Transverse colon (tissue), 4 donors: ENCODE results near the gene JSRP1. TPM values are rescaled to one million over a fixed set of nuclear protein-coding genes. Genes with fewer than 3 reads are reported as not detected.
A peak's percentile ranks its signal among the peaks of the same experiment; 100 is the strongest.

ENCODE experiments used
- DNase-seq: peaks from one replicate; pipeline ENCODE4 v3.0.0-alpha.2; 2019
- H3K27ac ChIP-seq, 4 donors: fragments of 200-600 bp; sonication (generic); 2 replicates each; pipeline ENCODE4 v1.5.1; 2016 to 2018; ENCODE audit warnings: inconsistent platforms in 4 of 4
- H3K27me3 ChIP-seq: fragments of 200-600 bp; sonication (generic); 2 replicates; pipeline ENCODE4 v1.5.1; 2017; ENCODE audit warnings: inconsistent platforms
- H3K36me3 ChIP-seq, 4 donors: fragments of 200-600 bp; sonication (generic); 2 replicates each; pipeline ENCODE4 v1.5.1; 2017 to 2019; ENCODE audit warnings: inconsistent platforms in 4 of 4
- H3K4me1 ChIP-seq, 4 donors: fragments of 200-600 bp; sonication (generic); 2 replicates each; pipeline ENCODE4 v1.5.1; 2017 to 2020; ENCODE audit warnings: inconsistent platforms in 4 of 4
- H3K4me3 ChIP-seq, 4 donors: fragments of 200-600 bp; sonication (generic); 1 replicate in 1 of 4; 2 replicates in 3 of 4; pipeline versions ENCODE4 v1.5.1 to v1.6.1; 2017 to 2019; ENCODE audit warnings: inconsistent platforms in 4 of 4
- H3K9me3 ChIP-seq, 2 donors: fragments of 200-600 bp; sonication (generic); 2 replicates each; pipeline ENCODE4 v1.5.1; 2017 to 2019; ENCODE audit warnings: inconsistent platforms in 2 of 2
- EP300 ChIP-seq: sonication (generic); formaldehyde crosslinking; IDR thresholded peaks from one replicate; pipeline ENCODE4 v1.6.1; 2017; ENCODE audit warnings: antibody characterized with exemption, low read depth
- POLR2A ChIP-seq: fragments of 450-650 bp; IDR thresholded peaks from one replicate; pipeline ENCODE4 v1.6.1; 2016; ENCODE audit warnings: antibody characterized with exemption, mild to moderate bottlenecking, moderate library complexity
- POLR2AphosphoS5 ChIP-seq, 3 donors: sonication (generic); formaldehyde crosslinking; IDR thresholded peaks; one replicate each; pipeline ENCODE4 v1.6.1; 2016; ENCODE audit warnings: antibody characterized with exemption in 3 of 3
- WGBS, 2 donors: methylation state at CpG; one replicate each; pipeline ENCODE4 v1.1.5; 2018; ENCODE audit warnings: low coverage in 1 of 2; 5-methylcytosine and 5-hydroxymethylcytosine counted together
- in situ Hi-C, 4 donors: fragments of 200-750 bp; cut with MboI; loops; one replicate each; pipeline versions ENCODE4 v1.15.0 to v1.15.1; 2017; ENCODE audit warnings: low sequenced_read_pairs in 3 of 4, low pct_ligation_motif_present in 1 of 4, low pct_unique_long_range_greater_than_20kb in 1 of 4
- intact Hi-C: fragments of 100-400 bp; cut with DNase I; formaldehyde crosslinking; loops from one replicate; pipeline ENCODE4 v1.15.1; 2023; ENCODE audit warnings: low total_unique reads
- total RNA-seq, 4 donors: library from RNA; depleted of rRNA; stranded (reverse); fragments of >200 nt; gene quantifications; one replicate each; pipeline ENCODE4 v1.1.0, GENCODE V29; 2016
- TF ChIP-seq, protein P1 (sequence below), 5 experiments: fragments of 200-600 bp in 3 of 5; fragments of 450-650 bp in 2 of 5; sonication (generic) in 3 of 5; IDR thresholded peaks; 1 replicate in 2 of 5; 2 replicates in 3 of 5; pipeline ENCODE4 v1.5.1; 2016 to 2017; ENCODE audit warnings: antibody characterized with exemption in 5 of 5, inconsistent platforms in 3 of 5, mild to moderate bottlenecking in 2 of 5, moderate library complexity in 1 of 5

JSRP1 gene
- total RNA-seq, 4 donors from 2014 or later: 5.6 TPM; not detected in 3

DNA sequence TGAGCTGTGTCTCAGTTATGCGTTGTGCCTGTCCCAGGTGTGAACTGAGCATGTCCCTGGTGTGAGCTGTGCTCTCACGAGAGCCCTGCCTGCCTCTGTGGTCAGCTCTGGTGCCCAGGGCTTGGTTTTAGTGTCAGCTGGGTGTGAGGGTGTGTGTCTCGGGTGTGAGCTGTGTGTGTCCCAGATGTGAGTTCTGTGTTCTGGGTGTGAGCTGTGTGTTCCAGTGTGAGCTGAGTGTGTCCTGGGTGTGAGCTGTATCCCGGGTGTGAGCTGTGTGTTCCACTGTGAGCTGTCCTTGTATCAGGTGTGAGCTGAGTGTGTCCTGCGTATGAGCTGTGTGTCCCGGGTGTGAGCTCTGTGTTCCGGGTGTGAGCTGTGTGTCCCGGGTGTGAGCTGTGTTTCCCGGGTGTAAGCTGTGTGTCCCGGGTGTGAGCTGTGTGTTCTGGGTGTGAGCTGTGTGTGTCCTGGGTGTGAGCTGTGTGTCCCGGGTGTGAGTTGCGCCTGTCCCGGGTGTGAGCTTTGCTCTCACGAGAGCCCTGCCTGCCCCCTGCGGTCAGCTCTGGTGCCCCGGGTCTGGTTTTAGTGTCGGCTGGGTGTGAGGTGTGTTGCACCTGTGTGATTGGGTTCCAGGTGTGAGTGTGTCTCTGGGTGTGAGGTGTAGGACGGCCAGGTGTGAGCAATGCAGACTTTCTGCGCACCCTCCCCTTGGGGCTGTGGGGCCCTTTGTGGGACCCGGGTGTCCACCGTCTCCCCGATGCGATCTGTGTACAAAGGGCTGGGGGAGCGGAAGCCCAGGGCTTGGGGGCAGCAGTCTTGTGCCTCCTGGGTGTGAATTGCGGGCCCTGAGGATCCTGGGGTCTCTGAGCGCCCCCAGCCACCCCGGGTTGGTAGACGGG is 32.8 kb upstream of the JSRP1 start:
- intact Hi-C loops: loop anchor here (10.0 kb wide), 1 partner anchor 1896 kb away; the partner anchor contains the start of genes ANKRD24 and SIRT6
- in situ Hi-C loops: loop anchor here in 2 of 4 donors (25.0 kb wide), 1 partner anchor 98 kb away; no protein-coding TSS in a partner anchor
- H3K9me3 ChIP-seq: no peaks in the 10 kb centered on the region
- no peak for DNase-seq
- peaks cover 3 to 28% (median 21%) of the 10 kb centered on the region in 4 donors for H3K4me1 ChIP-seq
- no peaks in the 10 kb centered on the region for H3K36me3 ChIP-seq
- H3K4me3 ChIP-seq: peak overlapping the region in 1 of 4 donors; percentile 46
- no peak for TF ChIP-seq POLR2A
- no peak for TF ChIP-seq POLR2AphosphoS5 (IDR thresholded peaks at IDR 0.05)
- TF ChIP-seq, protein P1, sequence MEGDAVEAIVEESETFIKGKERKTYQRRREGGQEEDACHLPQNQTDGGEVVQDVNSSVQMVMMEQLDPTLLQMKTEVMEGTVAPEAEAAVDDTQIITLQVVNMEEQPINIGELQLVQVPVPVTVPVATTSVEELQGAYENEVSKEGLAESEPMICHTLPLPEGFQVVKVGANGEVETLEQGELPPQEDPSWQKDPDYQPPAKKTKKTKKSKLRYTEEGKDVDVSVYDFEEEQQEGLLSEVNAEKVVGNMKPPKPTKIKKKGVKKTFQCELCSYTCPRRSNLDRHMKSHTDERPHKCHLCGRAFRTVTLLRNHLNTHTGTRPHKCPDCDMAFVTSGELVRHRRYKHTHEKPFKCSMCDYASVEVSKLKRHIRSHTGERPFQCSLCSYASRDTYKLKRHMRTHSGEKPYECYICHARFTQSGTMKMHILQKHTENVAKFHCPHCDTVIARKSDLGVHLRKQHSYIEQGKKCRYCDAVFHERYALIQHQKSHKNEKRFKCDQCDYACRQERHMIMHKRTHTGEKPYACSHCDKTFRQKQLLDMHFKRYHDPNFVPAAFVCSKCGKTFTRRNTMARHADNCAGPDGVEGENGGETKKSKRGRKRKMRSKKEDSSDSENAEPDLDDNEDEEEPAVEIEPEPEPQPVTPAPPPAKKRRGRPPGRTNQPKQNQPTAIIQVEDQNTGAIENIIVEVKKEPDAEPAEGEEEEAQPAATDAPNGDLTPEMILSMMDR (IDR thresholded peaks at IDR 0.05): no peak
- no peak for TF ChIP-seq EP300
- H3K27ac ChIP-seq: peak overlapping the region; percentile 18 to 65 (median 55)
- H3K27me3 ChIP-seq: peaks cover 71% of the 10 kb centered on the region
- WGBS, 2 donors: 37% methylated on average over 24 of the region's 28 CpGs; no CpG with 5 or more reads in 1 of the 2 donors

DNA sequence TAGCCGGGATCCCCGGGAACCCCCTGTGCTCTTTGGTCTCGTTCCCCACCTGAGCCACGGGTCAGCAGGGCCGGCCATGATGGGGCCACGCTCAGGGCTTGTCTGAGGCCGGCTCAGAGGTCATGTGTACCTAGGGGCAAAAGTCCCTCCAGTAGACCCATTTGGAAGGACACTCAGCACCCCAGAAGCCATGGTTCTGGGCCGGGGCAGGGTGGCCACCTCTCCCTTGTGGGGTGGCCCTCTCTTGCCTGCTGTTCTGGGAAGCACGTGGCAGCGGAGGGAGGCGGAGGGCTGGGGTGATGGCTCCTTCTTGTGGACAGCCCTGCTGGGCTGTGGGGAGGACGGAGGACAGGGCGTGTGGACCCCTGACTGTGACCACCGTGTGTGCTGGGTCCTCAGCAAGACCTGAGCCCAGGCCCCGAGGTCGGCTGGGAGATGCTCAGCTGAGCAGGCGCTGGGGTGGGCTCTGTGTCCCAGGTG is 32.2 kb upstream of the JSRP1 start:
- peaks cover 71% of the 10 kb centered on the region for H3K27me3 ChIP-seq
- in situ Hi-C loops (loop anchor here in 2 of 4 donors (25.0 kb wide), 1 partner anchor 99 kb away; no protein-coding TSS in a partner anchor), intact Hi-C loops (loop anchor here (10.0 kb wide), 1 partner anchor 1896 kb away; the partner anchor contains the start of genes ANKRD24 and SIRT6)
- no peak overlapping the region for H3K27ac ChIP-seq
- peaks cover 3 to 28% (median 20%) of the 10 kb centered on the region in 4 donors for H3K4me1 ChIP-seq
- no peak for DNase-seq
- WGBS, 2 donors: 74% methylated on average over 14 of the region's 17 CpGs; no CpG with 5 or more reads in 1 of the 2 donors
- TF ChIP-seq POLR2AphosphoS5 (IDR thresholded peaks at IDR 0.05): no peak
- TF ChIP-seq, protein P1 (IDR thresholded peaks at IDR 0.05): no peak
- no peak for TF ChIP-seq POLR2A
- no peak for TF ChIP-seq EP300
- no peaks in the 10 kb centered on the region for H3K36me3 ChIP-seq
- no peak overlapping the region for H3K4me3 ChIP-seq
- no peaks in the 10 kb centered on the region for H3K9me3 ChIP-seq

DNA sequence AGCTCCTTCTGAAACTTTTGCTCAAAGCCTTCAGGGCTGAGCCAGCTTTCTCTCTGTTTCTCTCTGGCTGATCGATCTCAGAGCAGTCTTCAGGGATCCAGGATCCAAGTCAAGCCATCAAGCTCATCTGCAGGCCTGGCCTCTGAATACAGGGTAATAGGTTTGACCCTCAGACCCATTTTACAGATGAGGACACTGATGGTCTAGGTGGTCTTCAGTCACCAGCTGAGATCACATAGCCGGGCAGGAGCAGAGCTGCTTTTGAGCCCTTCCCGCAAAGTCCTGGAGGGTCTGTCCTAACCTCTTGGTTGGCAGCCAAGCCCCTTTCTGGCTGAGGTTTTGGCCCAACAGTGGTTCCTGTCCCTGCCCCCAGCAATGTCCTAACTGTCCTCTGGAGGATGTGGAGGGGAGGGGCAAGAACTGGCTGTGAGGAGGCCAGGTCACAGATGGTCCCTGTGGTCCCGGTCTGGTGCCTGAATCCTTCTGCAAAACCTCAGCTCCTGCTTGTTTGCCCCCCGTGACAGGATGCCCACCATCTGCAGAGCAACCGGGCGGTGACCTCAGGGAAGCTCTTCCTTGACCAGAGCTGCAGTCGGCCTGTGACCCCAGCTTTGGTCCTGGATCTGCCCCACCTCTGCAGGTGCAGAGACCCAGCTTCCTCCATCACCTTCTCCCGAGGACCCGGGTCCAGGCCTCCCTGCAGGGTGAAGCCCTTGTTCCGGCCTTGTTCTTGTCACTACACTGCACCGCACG is 31.5 kb upstream of the JSRP1 start:
- intact Hi-C loops (loop anchor here (10.0 kb wide), 1 partner anchor 1897 kb away; the partner anchor contains the start of genes ANKRD24 and SIRT6), in situ Hi-C loops (loop anchor here in 2 of 4 donors (25.0 kb wide), 1 partner anchor 100 kb away; no protein-coding TSS in a partner anchor)
- no peaks in the 10 kb centered on the region for H3K36me3 ChIP-seq
- peaks cover 3 to 28% (median 20%) of the 10 kb centered on the region in 4 donors for H3K4me1 ChIP-seq
- no peaks in the 10 kb centered on the region for H3K9me3 ChIP-seq
- no peak overlapping the region for H3K27ac ChIP-seq
- 65% methylated on average over 13 of the region's 13 CpGs; no CpG with 5 or more reads in 1 of the 2 donors for WGBS, 2 donors
- TF ChIP-seq, protein P1 (IDR thresholded peaks at IDR 0.05): no peak
- TF ChIP-seq POLR2A (no peak), EP300 (no peak), POLR2AphosphoS5 (IDR thresholded peaks at IDR 0.05) (no peak)
- peaks cover 71% of the 10 kb centered on the region for H3K27me3 ChIP-seq
- no peak for DNase-seq
- no peak overlapping the region for H3K4me3 ChIP-seq
